Pancreas (tissue), 10 donors: ENCODE results near the gene HPS5. TPM values are rescaled to one million over a fixed set of nuclear protein-coding genes. Genes with fewer than 3 reads are reported as not detected.

Experiments
- ATAC-seq, 4 donors: fragments of 200-7000 bp; cut with Tn5 transposase; one replicate each; pipeline versions ENCODE4 v1.8.0 to v1.9.1; 2020; ENCODE audit warnings: mild to moderate bottlenecking in 4 of 4, moderate library complexity in 4 of 4
- DNase-seq, 6 donors: peaks; one replicate each; pipeline ENCODE4 v3.0.0-alpha.2; 2020
- FAIRE-seq: peaks from 2 replicates; lab custom pipeline; 2012; peaks lifted over from hg19 to GRCh38; lab: Jason Lieb, UNC
- H3K27ac ChIP-seq, 4 donors: fragments of 200-600 bp; sonication (generic); 1 replicate in 3 of 4; 2 replicates in 1 of 4; pipeline versions ENCODE4 v1.5.0 to v1.8.0; 2020
- H3K27me3 ChIP-seq, 4 donors: fragments of 200-600 bp; one replicate each; pipeline ENCODE4 v1.8.0; 2021
- H3K36me3 ChIP-seq, 3 donors: fragments of 200-600 bp; sonication (generic) in 1 of 3; one replicate each; pipeline versions ENCODE4 v1.5.0 to v1.8.0; 2020 to 2021
- H3K4me1 ChIP-seq, 3 donors: fragments of 200-600 bp; one replicate each; pipeline ENCODE4 v1.8.0; 2021
- H3K4me3 ChIP-seq, 4 donors: fragments of 200-600 bp; sonication (generic) in 2 of 4; one replicate each; pipeline versions ENCODE4 v1.5.0 to v1.8.0; 2020 to 2021
- H3K9me3 ChIP-seq, 4 donors: fragments of 200-600 bp; one replicate each; pipeline ENCODE4 v1.8.0; 2021
- CTCF ChIP-seq, 4 donors: fragments of 200-600 bp; sonication (generic) in 3 of 4; IDR thresholded peaks; one replicate each; pipeline versions ENCODE4 v1.5.0 to v1.8.0; 2021; ENCODE audit warnings: antibody characterized with exemption in 4 of 4
- WGBS, 2 donors: extraction: QIAGEN DNeasy Blood & Tissue Kit; methylation state at CpG; one replicate each; pipeline ENCODE4 v1.1.7; 2013; 5-methylcytosine and 5-hydroxymethylcytosine counted together
- intact Hi-C, 3 donors: fragments of 100-400 bp; cut with DNase I; formaldehyde crosslinking; loops; one replicate each; pipeline versions ENCODE4 v1.11.1 to v1.14.2; 2022
- polyA plus RNA-seq, 2 donors: library from polyadenylated mRNA; stranded (reverse); fragments of 200-250 nt; gene quantifications; one replicate each; pipeline ENCODE4 v1.2.3, GENCODE V29; 2013
- total RNA-seq, 6 donors: library from RNA; stranded (reverse); fragmentation: NEBNext Ultra II Directional in 4 of 6; extraction: Animal tissue kit (Norgen Biotek cat#: 25700) in 4 of 6; gene quantifications; one replicate each; pipeline versions ENCODE4 v1.2.1 to v1.2.4, GENCODE V29; 2021 to 2023
- donor health status: healthy with polysubstance abuse.
- donor health status: DM: no; HTN: no; CAD: no; lungs with moderate emphysema.
- donor health status: DM: no; HTN: no; CAD: no.
- donor health status: control.
- donor health status: control.
- donor health status: Bipolar disorder and iron deficiency.
- donor health status: DM: yes; HTN: yes; CAD: no.
- donor health status: DM: no; HTN: no; CAD: no.
- donor health status: DM: no; HTN: no; CAD: no.
- donor health status: DM: yes; HTN: yes; CAD: no.

Gene HPS5
- total and polyA plus RNA-seq, 8 donors: 3.4 to 9.7 (median 6.7) TPM

DNA sequence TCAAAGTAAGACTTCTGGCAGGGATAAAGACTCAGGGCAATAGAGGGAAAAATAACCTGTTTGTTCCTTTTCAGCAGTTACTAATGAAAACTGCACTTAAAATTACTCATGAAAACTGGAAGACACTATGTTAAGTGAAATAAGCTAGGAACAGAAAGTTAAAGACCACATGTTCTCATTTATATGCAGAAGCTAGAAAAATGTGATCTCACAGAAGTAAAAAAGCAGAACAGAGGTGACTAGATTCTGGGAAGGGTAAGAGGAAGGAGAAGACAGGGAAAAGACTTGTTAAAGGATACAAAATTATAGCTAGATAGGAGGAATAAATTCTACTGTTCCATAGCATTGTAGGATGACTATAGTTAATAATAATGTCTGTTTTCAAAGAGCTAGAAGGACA, 22.2 kb downstream of the HPS5 start:
- TF ChIP-seq CTCF (IDR thresholded peaks at IDR 0.05): no peak
- ATAC-seq (no peak), DNase-seq (no peak), FAIRE-seq (no peak)
- Histone ChIP-seq H3K27me3 (no peaks in the 10 kb centered on the region), H3K4me1 (peaks cover 0 to 5% (median 0%) of the 10 kb centered on the region in 3 donors), H3K9me3 (no peaks in the 10 kb centered on the region), H3K36me3 (peaks cover 0 to 44% (median 11%) of the 10 kb centered on the region in 3 donors), H3K27ac (peak overlapping the region in 1 of 4 donors; percentile 6), H3K4me3 (no peak overlapping the region)
- intact Hi-C loops: no loop called here

DNA sequence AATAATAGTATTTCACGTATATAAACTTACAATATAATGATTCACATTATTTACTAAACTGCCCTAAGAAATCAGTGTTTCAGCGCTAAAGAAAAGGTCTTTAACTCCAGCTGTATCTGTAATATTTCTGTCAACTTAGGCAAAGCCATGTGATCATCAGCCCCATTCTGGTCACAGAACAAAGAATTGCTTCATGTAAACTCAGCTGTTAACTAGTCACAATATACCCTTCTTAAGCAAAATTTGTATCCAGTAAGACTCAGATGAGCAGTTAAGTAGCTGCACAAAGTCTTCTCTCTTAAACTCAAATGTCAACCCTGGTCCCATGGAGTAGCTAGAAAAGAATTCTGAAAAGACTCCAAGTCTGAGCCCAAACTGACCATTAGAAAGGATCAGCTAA, 26.6 kb downstream of the HPS5 start:
- no peak overlapping the region for H3K4me3 ChIP-seq
- DNase-seq: no peak
- no peak for TF ChIP-seq CTCF (IDR thresholded peaks at IDR 0.05)
- H3K27me3 ChIP-seq: no peaks in the 10 kb centered on the region
- no peaks in the 10 kb centered on the region for H3K4me1 ChIP-seq
- FAIRE-seq: no peak
- no peak for ATAC-seq
- H3K9me3 ChIP-seq: no peaks in the 10 kb centered on the region
- H3K27ac ChIP-seq: no peak overlapping the region
- peaks cover 0 to 68% (median 15%) of the 10 kb centered on the region in 3 donors for H3K36me3 ChIP-seq
- WGBS, 2 donors: 93 to 97% methylated on average over 2 of the region's 2 CpGs
- intact Hi-C loops: no loop called here

- no peak overlapping the region for H3K4me3 ChIP-seq
- 92 to 96% methylated on average over 5 of the region's 5 CpGs for WGBS, 2 donors
- H3K9me3 ChIP-seq: no peaks in the 10 kb centered on the region
- ATAC-seq (no peak), FAIRE-seq (no peak), DNase-seq (no peak)
- intact Hi-C loops: no loop called here
- no peaks in the 10 kb centered on the region for H3K4me1 ChIP-seq
- no peak overlapping the region for H3K27ac ChIP-seq
- H3K27me3 ChIP-seq: no peaks in the 10 kb centered on the region
- TF ChIP-seq CTCF (IDR thresholded peaks at IDR 0.05): no peak
- peaks cover 0 to 66% (median 15%) of the 10 kb centered on the region in 3 donors for H3K36me3 ChIP-seq
Measured at GRCh38 chr11:18294862-18295261, 27.1 kb downstream of the HPS5 start.

DNA sequence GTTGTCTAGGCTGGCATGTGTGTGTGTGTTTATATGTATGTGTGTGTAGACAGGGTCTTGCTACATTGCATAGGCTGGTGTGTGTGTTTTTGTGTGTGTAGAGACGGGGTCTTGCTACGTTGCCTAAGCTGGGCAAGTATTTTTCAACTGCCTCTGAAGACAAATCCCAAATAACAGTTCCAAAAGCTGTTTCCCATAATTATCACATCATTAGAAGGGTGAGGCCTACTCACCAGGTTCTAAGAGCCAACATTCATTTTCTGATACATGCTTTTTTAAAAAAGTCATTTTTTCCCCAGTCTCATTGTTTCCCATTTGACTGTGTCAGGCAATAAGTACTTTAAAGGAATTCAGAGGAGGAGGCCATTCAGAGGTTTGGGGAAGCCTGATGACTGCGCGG, 33.0 kb downstream of the HPS5 start:
- Histone ChIP-seq H3K27me3 (no peaks in the 10 kb centered on the region), H3K27ac (no peak overlapping the region), H3K4me1 (no peaks in the 10 kb centered on the region), H3K36me3 (peaks cover 0 to 64% (median 8%) of the 10 kb centered on the region in 3 donors), H3K9me3 (no peaks in the 10 kb centered on the region), H3K4me3 (no peak overlapping the region)
- no peak for ATAC-seq
- no peak for TF ChIP-seq CTCF (IDR thresholded peaks at IDR 0.05)
- 94 to 97% methylated on average over 4 of the region's 4 CpGs for WGBS, 2 donors
- no peak for DNase-seq
- intact Hi-C loops: no loop called here
- no peak for FAIRE-seq

- Histone ChIP-seq H3K27me3 (no peaks in the 10 kb centered on the region), H3K9me3 (no peaks in the 10 kb centered on the region), H3K4me3 (no peak overlapping the region), H3K27ac (no peak overlapping the region), H3K36me3 (peaks cover 0 to 50% (median 4%) of the 10 kb centered on the region in 3 donors), H3K4me1 (no peaks in the 10 kb centered on the region)
- DNase-seq (no peak), ATAC-seq (no peak), FAIRE-seq (no peak)
- WGBS, 2 donors: 96 to 100% methylated on average over 1 of the region's 1 CpG
- no peak for TF ChIP-seq CTCF (IDR thresholded peaks at IDR 0.05)
- intact Hi-C loops: no loop called here
Measured at GRCh38 chr11:18285841-18286240, 36.1 kb downstream of the HPS5 start.
